ENCODE data around the gene MCM3. TPM values are rescaled to one million over a fixed set of nuclear protein-coding genes. Genes with fewer than 3 reads are reported as not detected.

MCM3 gene
- total and polyA plus RNA-seq, 9 donors, result 25.5 to 43.8 (median 37.1) TPM

DNA sequence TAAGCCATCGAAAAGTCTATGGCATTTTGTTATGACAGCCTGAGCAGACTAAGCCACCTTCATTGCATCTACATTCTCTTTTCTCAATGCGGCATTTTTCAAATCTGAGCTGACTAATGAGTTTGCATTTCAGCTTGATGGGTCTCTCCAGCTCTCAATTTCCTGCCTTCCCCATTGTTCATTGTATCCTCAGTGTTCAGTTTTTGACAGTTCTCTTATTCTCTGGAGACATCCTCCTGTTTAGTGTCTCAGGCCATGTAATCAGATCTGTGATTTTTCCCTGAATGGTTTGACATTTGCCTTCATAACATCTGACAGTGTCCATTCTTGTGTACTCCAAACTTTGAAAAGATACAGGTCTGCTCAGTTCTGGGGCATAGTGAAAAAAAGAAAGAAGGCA, 27.9 kb upstream of the MCM3 start:
- intact Hi-C loops (cut with DNase I), result no loop called here
- WGBS, 3 donors, result 96% methylated on average over 2 of the region's 2 CpGs
- H3K27ac ChIP-seq, result no peak overlapping the region
- H3K4me1 ChIP-seq (ENCODE audit: insufficient read depth), result no peaks in the 10 kb centered on the region
- H3K27me3 ChIP-seq, result no peaks in the 10 kb centered on the region
- H3K4me3 ChIP-seq, result no peak overlapping the region
- H3K36me3 ChIP-seq, result no peaks in the 10 kb centered on the region
- no peaks in the 10 kb centered on the region for H3K9me3 ChIP-seq
- DNase-seq, result no peak
- TF ChIP-seq, protein P1, sequence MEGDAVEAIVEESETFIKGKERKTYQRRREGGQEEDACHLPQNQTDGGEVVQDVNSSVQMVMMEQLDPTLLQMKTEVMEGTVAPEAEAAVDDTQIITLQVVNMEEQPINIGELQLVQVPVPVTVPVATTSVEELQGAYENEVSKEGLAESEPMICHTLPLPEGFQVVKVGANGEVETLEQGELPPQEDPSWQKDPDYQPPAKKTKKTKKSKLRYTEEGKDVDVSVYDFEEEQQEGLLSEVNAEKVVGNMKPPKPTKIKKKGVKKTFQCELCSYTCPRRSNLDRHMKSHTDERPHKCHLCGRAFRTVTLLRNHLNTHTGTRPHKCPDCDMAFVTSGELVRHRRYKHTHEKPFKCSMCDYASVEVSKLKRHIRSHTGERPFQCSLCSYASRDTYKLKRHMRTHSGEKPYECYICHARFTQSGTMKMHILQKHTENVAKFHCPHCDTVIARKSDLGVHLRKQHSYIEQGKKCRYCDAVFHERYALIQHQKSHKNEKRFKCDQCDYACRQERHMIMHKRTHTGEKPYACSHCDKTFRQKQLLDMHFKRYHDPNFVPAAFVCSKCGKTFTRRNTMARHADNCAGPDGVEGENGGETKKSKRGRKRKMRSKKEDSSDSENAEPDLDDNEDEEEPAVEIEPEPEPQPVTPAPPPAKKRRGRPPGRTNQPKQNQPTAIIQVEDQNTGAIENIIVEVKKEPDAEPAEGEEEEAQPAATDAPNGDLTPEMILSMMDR (IDR thresholded peaks at IDR 0.05), result no peak
- TF ChIP-seq POLR2A (IDR thresholded peaks at IDR 0.05), result no peak
- TF ChIP-seq EP300 (IDR thresholded peaks at IDR 0.05), result no peak

DNA sequence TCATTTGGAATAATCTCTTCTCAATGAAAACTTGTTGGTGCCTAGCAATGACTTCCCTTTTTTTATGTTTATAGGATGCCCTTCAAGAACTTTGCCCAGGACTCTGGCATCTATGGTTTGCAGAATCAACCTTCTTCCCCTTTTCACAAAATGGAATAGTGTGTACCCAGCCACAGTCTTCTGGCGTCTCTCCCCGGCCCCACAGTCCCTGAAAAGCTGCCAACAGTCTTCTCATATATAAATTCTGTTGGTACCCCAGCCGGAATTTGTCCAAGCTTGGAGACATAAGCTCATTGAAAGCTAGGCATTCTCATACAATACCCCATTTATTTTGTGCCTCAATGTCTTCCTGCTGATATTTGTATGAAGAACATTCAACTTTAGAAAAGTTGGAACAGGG, 26.4 kb upstream of the MCM3 start:
- 71 to 90% (median 82%) methylated on average over 3 of the region's 3 CpGs for WGBS, 3 donors

DNA sequence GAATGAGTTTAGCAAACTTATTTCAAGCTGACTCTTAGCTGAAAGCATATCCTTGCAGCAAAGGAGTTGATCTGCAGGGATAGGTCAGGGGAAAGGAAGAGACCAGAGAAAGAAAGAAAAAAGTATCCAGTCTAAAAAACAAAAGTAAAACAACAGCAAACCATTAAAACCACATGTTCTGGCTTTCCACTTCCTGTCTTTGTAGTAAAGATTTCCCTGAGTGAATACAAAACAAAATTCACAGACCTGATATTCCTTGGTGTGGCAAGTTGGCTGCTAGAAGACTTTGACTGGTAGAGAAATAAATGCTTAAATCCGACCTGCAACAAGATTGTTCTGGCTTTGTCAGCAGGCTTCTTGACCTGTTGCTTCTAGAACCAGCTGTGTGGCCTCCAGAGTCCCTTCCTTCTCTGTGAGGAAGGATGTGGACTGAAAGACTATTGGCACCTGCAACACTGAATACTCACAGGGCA, 23.4 kb upstream of the MCM3 start:
- Histone ChIP-seq H3K9me3 (no peaks in the 10 kb centered on the region), H3K27me3 (no peaks in the 10 kb centered on the region), H3K27ac (no peak overlapping the region), H3K36me3 (no peaks in the 10 kb centered on the region), H3K4me3 (no peak overlapping the region), H3K4me1 (ENCODE audit: insufficient read depth) (peaks cover 3% of the 10 kb centered on the region)
- intact Hi-C loops (cut with DNase I), result no loop called here
- no peak for DNase-seq
- 29 to 45% (median 38%) methylated on average over 1 of the region's 1 CpG for WGBS, 3 donors
- TF ChIP-seq EP300 (IDR thresholded peaks at IDR 0.05) (no peak), POLR2A (IDR thresholded peaks at IDR 0.05) (no peak)
- TF ChIP-seq, protein P1 (IDR thresholded peaks at IDR 0.05), result no peak

More for the DNA sequence above, 26.4 kb upstream of the MCM3 start:
- no peaks in the 10 kb centered on the region for H3K9me3 ChIP-seq
- intact Hi-C loops (cut with DNase I), result no loop called here
- TF ChIP-seq POLR2A (IDR thresholded peaks at IDR 0.05) (no peak), EP300 (IDR thresholded peaks at IDR 0.05) (no peak)
- TF ChIP-seq, protein P1 (IDR thresholded peaks at IDR 0.05), result no peak
- H3K4me3 ChIP-seq, result no peak overlapping the region
- H3K27me3 ChIP-seq, result no peaks in the 10 kb centered on the region
- H3K36me3 ChIP-seq, result no peaks in the 10 kb centered on the region
- no peak overlapping the region for H3K27ac ChIP-seq
- no peaks in the 10 kb centered on the region for H3K4me1 ChIP-seq (ENCODE audit: insufficient read depth)
- no peak for DNase-seq

DNA sequence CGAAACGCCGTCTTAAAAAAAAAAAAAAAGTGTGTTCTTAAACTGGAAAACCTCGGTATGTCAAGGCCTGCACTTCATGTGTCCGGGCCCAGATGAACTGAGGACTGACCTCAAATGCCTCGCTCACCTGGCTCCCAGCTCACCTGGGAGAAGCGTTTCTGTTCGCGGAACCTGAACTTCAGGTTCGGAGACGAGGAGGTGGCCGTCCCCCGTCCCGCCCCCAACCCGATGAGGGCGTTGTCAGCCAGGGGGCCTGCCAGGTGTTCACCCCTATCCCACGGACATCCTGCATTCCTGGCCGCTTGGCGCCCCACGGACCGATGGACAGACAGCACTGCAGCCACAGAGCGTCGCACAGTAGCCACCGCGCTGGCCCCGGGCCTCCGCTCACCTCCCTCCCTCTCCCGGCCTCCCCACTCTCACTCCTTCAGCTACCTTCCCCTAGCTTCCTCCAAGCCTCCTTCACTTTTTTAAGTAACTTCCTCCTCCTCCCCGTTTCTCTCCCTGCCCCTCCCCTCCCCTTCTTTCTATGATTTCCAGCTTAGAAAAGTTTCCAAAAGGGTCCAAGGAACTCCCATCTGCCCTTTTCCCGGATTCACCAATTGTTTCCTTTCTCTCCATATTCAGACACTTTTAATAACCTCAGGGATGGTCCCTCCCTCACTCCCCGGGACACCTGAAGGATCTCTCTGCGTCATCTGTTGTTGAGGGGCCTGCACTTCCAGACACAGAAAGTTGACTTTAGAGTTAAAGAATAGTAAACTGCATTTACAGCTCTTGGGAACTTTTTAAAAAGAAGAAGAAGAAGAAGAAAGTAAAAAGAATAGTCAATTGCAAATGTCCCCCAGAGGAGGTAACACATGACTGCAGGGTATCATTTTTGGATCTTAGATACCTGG, 22.7 kb upstream of the MCM3 start:
- DNase-seq, result no peak
- no peak for TF ChIP-seq POLR2A (IDR thresholded peaks at IDR 0.05)
- TF ChIP-seq, protein P1 (IDR thresholded peaks at IDR 0.05), result no peak
- no peak for TF ChIP-seq EP300 (IDR thresholded peaks at IDR 0.05)
- peaks cover 3% of the 10 kb centered on the region for H3K4me1 ChIP-seq (ENCODE audit: insufficient read depth)
- H3K27ac ChIP-seq, result no peak overlapping the region
- WGBS, 3 donors, result 76 to 83% (median 79%) methylated on average over 32 of the region's 32 CpGs
- H3K36me3 ChIP-seq, result no peaks in the 10 kb centered on the region
- intact Hi-C loops (cut with DNase I), result no loop called here
- no peak overlapping the region for H3K4me3 ChIP-seq
- H3K9me3 ChIP-seq, result no peaks in the 10 kb centered on the region
- H3K27me3 ChIP-seq, result no peaks in the 10 kb centered on the region
